Measurements from ENCODE around the gene MDFIC.

Gene MDFIC

DNA sequence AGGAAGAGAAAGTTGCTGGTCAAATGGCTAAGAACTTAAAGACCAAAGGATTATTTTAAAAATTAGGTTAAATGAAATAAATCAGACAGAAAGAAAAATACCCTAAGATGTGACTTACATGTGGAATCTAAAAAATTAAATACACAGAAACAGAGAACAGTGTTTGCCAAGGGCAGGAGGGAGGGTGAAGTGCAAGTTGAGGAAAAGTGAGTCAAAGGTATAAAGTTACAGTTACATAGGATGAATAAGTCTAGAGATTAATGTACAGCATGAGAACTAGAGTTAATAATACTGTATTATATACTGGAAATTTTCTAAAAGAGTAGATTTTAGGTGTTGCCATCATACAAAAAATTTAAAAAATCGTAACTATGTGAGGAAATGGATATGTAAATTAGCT, 146.3 kb downstream of the MDFIC start:
- no peak for DNase-seq (ENCODE audit: low read depth, low spot score)
- no peak for TF ChIP-seq ZNF274 (IDR thresholded peaks at IDR 0.05; ENCODE audit: low read depth, low read length)
- TF ChIP-seq YY1 (IDR thresholded peaks at IDR 0.05; ENCODE audit: insufficient read depth, insufficient read length), result no peak
- TF ChIP-seq SUZ12 (IDR thresholded peaks at IDR 0.05; ENCODE audit: extremely low read depth, insufficient read depth, insufficient read length), result no peak
- H3K4me3 ChIP-seq (ENCODE audit: insufficient read length, low read depth), result no peak overlapping the region

More for the DNA sequence above, 146.3 kb downstream of the MDFIC start:
- Histone ChIP-seq H3K9me3 (ENCODE audit: insufficient read depth, low read length) (no peaks in the 10 kb centered on the region), H3K4me1 (ENCODE audit: insufficient read depth, insufficient read length) (no peaks in the 10 kb centered on the region), H3K36me3 (ENCODE audit: insufficient read depth, insufficient read length, low read length) (no peaks in the 10 kb centered on the region), H3K27me3 (ENCODE audit: insufficient read depth, insufficient read length) (no peaks in the 10 kb centered on the region), H3K9ac (ENCODE audit: insufficient read length, low read depth) (no peak overlapping the region)
